Measurements from ENCODE around the gene ADAMTS12.
"Not testable (repeated sequence)": the region's sequence is repeated elsewhere in the genome, so short reads cannot be mapped to it uniquely, and the experiment has no call there.

Gene ADAMTS12

DNA sequence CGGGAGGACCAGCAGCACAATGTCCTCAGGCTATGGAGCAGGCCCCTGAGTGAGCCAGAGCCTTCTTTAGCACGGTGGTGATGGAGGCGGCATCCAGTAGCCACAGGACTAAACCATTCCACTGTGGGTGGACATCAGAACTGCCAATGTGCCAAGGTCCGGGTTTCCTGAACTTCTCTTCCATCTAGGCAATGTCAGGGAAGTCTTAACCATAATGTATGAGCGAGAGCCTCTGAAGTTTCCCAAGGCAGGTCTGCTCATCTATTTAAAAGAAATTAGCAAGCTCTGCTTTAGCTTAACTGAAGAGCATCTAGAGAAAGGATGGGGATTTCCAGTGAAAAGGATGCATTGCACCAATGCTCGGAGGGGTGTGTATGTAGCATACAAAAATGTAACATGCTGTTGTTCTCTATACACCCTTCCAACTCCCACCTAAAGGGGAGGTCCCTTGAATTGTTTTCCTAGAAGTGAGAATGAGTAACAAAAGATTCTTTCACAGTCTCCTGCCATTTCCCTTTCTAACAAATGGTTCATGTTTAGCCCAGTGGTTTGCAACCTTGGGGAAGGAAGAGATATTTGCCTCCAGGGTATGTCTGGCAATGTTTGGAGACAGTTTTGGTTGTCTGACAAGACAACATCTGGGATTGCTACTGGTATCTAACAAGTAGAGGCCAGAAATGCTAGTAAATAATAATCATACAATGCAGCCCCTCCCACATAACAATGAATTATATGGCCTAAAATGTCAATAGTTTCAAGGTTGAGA is 38.3 kb upstream of the ADAMTS12 start:
- no peak overlapping the region for H3K4me3 Mint-ChIP-seq
- H3K36me3 Mint-ChIP-seq, result no peaks in the 10 kb centered on the region
- no peak for ATAC-seq
- H3K27me3 Mint-ChIP-seq, result peaks cover 32% of the 10 kb centered on the region
- no peaks in the 10 kb centered on the region for H3K9me3 Mint-ChIP-seq
- H3K27ac Mint-ChIP-seq, result no peak overlapping the region
- H3K4me1 Mint-ChIP-seq, result peaks cover 20% of the 10 kb centered on the region

DNA sequence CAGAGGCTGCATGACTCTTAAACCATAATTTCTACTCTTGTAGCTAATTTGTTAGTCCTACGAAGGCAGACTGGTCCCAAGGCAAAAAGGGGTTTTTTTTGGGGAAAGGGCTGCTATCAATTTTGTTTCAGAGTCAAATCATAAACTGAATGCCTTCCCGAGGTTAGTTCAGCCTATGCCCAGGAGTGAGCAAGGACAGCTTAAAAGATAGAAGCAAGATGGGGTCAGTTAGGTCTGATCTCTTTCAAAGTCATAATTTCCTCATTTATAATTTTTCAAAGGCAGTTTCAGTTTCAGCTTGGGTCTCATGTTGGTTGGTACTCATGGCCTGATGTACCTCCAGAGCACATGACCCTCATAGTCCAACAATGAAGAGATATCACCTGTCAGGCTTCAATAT is 36.5 kb upstream of the ADAMTS12 start:
- H3K4me1 Mint-ChIP-seq, result peaks cover 7% of the 10 kb centered on the region
- H3K27me3 Mint-ChIP-seq, result peaks cover 41% of the 10 kb centered on the region
- H3K4me3 Mint-ChIP-seq, result no peak overlapping the region
- no peak for ATAC-seq
- H3K9me3 Mint-ChIP-seq, result no peaks in the 10 kb centered on the region
- H3K27ac Mint-ChIP-seq, result no peak overlapping the region
- no peaks in the 10 kb centered on the region for H3K36me3 Mint-ChIP-seq

GRCh38 chr5:33927685-33928084 is 35.9 kb upstream of the ADAMTS12 start:
- no peak overlapping the region for H3K27ac Mint-ChIP-seq
- peaks cover 7% of the 10 kb centered on the region for H3K4me1 Mint-ChIP-seq
- H3K27me3 Mint-ChIP-seq, result peaks cover 47% of the 10 kb centered on the region
- ATAC-seq, result no peak
- no peaks in the 10 kb centered on the region for H3K36me3 Mint-ChIP-seq
- H3K4me3 Mint-ChIP-seq, result no peak overlapping the region
- no peaks in the 10 kb centered on the region for H3K9me3 Mint-ChIP-seq

GRCh38 chr5:33925278-33925677 is 33.5 kb upstream of the ADAMTS12 start:
- Mint-ChIP-seq H3K4me3 (no peak overlapping the region), H3K36me3 (no peaks in the 10 kb centered on the region), H3K27me3 (peaks cover 53% of the 10 kb centered on the region), H3K27ac (no peak overlapping the region), H3K9me3 (no peaks in the 10 kb centered on the region), H3K4me1 (peaks cover 7% of the 10 kb centered on the region)
- ATAC-seq, result no peak

- Mint-ChIP-seq H3K27me3 (peaks cover 54% of the 10 kb centered on the region), H3K4me1 (no peaks in the 10 kb centered on the region), H3K4me3 (no peak overlapping the region), H3K27ac (no peak overlapping the region), H3K36me3 (no peaks in the 10 kb centered on the region), H3K9me3 (peaks cover 22% of the 10 kb centered on the region)
- no peak for ATAC-seq
These were observed 29.2 kb upstream of the ADAMTS12 start for GRCh38 chr5:33921002-33921401.

- ATAC-seq, H3K27me3 Mint-ChIP-seq, H3K27ac Mint-ChIP-seq, H3K4me1 Mint-ChIP-seq, H3K36me3 Mint-ChIP-seq, H3K4me3 Mint-ChIP-seq: not testable (repeated sequence)
- peaks cover 29% of the 10 kb centered on the region for H3K9me3 Mint-ChIP-seq
These were observed 23.1 kb upstream of the ADAMTS12 start for GRCh38 chr5:33914844-33915243.

GRCh38 chr5:33906248-33906647 is 14.5 kb upstream of the ADAMTS12 start:
- not testable (repeated sequence) for H3K4me3 Mint-ChIP-seq, H3K36me3 Mint-ChIP-seq, H3K27ac Mint-ChIP-seq, ATAC-seq, H3K4me1 Mint-ChIP-seq, H3K27me3 Mint-ChIP-seq
- H3K9me3 Mint-ChIP-seq, result peaks cover 26% of the 10 kb centered on the region

DNA sequence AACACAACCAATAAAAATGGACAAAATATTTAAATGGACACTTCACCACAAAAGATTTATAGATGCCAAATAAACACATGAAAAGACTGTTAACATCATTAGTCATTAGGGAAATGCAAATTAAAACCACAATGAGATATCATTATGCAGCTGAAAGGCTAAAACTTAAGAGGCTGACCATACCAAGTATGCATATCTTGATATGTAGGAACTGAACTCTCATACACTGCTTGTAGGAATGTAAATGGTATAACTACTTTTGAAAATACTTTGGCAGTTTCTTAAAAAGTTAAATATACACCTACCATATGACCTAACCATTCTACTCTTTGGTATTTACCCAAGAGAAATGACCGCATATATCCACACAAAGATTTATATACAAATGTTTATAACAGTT is 13.6 kb upstream of the ADAMTS12 start:
- no peak overlapping the region for H3K27ac Mint-ChIP-seq
- no peak for ATAC-seq
- H3K4me1 Mint-ChIP-seq, result no peaks in the 10 kb centered on the region
- H3K9me3 Mint-ChIP-seq, result peaks cover 26% of the 10 kb centered on the region
- no peaks in the 10 kb centered on the region for H3K36me3 Mint-ChIP-seq
- no peaks in the 10 kb centered on the region for H3K27me3 Mint-ChIP-seq
- H3K4me3 Mint-ChIP-seq, result no peak overlapping the region

DNA sequence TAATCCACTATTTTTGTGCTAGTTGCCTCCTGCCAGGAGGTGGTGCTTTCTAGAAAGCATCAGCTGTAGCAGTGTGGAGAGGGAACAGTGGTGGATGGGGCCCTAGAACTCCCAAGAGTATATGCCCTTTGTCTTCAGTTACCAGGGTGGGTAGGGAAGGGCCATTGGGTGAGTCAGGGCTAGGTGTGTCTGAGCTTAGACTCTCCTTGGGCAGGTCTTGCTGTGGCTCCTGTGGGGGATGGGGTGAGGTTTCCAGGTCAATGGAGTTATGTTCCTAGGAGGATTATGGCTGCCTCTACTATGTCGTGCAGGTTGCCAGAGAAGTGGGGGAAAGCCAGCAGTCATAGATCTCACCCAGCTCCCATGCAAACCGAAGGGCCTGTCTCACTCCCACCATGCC is 11.3 kb upstream of the ADAMTS12 start:
- no peak for ATAC-seq

DNA sequence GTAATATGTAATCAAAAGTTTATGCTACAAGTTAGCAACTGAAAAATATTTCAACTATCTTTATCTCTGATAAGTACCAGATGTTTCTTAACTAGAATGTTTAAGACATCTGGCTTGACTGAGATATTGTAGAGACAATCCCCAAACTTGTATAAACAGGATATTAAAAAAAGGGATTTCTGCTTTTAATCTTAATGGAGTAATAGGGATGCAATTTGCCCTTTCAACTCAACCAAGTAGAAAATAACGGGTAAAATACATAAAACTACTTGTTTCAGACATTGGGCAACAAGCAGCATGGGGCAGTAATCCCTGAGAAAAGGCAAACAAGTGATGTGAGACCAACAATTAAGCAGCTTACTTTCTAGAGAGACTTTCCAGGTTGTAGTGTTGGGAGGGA is 9.4 kb upstream of the ADAMTS12 start:
- Mint-ChIP-seq H3K27me3 (peaks cover 15% of the 10 kb centered on the region), H3K27ac (no peak overlapping the region), H3K36me3 (no peaks in the 10 kb centered on the region), H3K4me3 (no peak overlapping the region), H3K9me3 (peaks cover 14% of the 10 kb centered on the region), H3K4me1 (no peaks in the 10 kb centered on the region)
- no peak for ATAC-seq

More for the DNA sequence above, 11.3 kb upstream of the ADAMTS12 start:
- no peaks in the 10 kb centered on the region for H3K4me1 Mint-ChIP-seq
- H3K27ac Mint-ChIP-seq, result no peak overlapping the region
- H3K27me3 Mint-ChIP-seq, result no peaks in the 10 kb centered on the region
- H3K4me3 Mint-ChIP-seq, result no peak overlapping the region
- peaks cover 22% of the 10 kb centered on the region for H3K9me3 Mint-ChIP-seq
- H3K36me3 Mint-ChIP-seq, result no peaks in the 10 kb centered on the region

- H3K9me3 Mint-ChIP-seq, result no peaks in the 10 kb centered on the region
- H3K27me3 Mint-ChIP-seq, result peaks cover 53% of the 10 kb centered on the region
- H3K4me1 Mint-ChIP-seq, result no peaks in the 10 kb centered on the region
- ATAC-seq, result no peak
- H3K36me3 Mint-ChIP-seq, result no peaks in the 10 kb centered on the region
- no peak overlapping the region for H3K27ac Mint-ChIP-seq
- no peak overlapping the region for H3K4me3 Mint-ChIP-seq
These were observed 2.8 kb upstream of the ADAMTS12 start for GRCh38 chr5:33894566-33894965.

DNA sequence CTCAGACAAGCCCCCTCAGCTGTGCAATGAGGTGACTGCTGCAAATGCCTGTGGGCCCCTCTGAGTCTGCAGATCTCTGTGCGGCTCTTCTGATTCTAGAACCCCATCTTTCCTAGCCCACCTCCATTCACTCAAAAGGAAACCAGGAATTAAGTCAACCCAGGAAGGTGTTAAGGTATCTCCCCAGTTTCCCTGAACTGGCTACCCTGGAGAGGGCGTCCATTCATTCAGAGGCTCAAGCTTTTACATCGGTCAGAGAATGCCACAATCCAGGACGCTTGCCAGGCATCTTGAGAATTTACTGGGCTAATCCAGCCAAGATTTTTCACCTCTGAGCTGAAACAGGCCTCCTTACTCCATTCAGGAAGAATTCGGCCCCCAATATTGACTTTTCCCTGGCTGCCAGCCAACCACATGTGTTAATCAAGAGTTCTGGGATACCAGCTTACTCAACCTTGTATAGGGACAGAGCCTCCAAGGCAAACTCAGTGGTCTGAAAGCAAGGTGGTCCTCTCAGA is 889 bp upstream of the ADAMTS12 start:
- ATAC-seq, result no peak
- H3K4me3 Mint-ChIP-seq, result peak overlapping the region; percentile 16
- H3K4me1 Mint-ChIP-seq, result no peaks in the 10 kb centered on the region
- peaks cover 53% of the 10 kb centered on the region for H3K27me3 Mint-ChIP-seq
- H3K27ac Mint-ChIP-seq, result no peak overlapping the region
- no peaks in the 10 kb centered on the region for H3K36me3 Mint-ChIP-seq
- H3K9me3 Mint-ChIP-seq, result no peaks in the 10 kb centered on the region

DNA sequence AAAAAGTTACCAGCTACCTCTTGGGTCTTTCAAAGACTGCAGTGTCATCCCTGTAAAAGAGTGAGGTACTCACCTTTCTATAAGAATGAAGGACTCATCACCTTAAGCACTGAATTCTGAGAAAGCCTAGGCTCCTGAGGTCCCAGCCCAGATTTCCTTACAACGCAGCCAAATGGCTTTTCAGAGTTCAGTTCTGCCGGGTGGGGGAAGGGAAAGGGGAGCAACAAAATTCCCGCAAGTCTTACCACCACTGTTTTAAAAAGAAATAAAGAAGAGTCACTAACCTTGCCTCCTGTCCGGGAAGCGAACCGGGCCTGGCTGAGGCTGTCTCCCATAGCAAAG is 373 bp downstream of the ADAMTS12 start:
- H3K27ac Mint-ChIP-seq, result no peak overlapping the region
- H3K27me3 Mint-ChIP-seq, result peaks cover 41% of the 10 kb centered on the region
- no peaks in the 10 kb centered on the region for H3K36me3 Mint-ChIP-seq
- H3K4me1 Mint-ChIP-seq, result no peaks in the 10 kb centered on the region
- ATAC-seq, result no peak
- no peak overlapping the region for H3K4me3 Mint-ChIP-seq
- H3K9me3 Mint-ChIP-seq, result no peaks in the 10 kb centered on the region

DNA sequence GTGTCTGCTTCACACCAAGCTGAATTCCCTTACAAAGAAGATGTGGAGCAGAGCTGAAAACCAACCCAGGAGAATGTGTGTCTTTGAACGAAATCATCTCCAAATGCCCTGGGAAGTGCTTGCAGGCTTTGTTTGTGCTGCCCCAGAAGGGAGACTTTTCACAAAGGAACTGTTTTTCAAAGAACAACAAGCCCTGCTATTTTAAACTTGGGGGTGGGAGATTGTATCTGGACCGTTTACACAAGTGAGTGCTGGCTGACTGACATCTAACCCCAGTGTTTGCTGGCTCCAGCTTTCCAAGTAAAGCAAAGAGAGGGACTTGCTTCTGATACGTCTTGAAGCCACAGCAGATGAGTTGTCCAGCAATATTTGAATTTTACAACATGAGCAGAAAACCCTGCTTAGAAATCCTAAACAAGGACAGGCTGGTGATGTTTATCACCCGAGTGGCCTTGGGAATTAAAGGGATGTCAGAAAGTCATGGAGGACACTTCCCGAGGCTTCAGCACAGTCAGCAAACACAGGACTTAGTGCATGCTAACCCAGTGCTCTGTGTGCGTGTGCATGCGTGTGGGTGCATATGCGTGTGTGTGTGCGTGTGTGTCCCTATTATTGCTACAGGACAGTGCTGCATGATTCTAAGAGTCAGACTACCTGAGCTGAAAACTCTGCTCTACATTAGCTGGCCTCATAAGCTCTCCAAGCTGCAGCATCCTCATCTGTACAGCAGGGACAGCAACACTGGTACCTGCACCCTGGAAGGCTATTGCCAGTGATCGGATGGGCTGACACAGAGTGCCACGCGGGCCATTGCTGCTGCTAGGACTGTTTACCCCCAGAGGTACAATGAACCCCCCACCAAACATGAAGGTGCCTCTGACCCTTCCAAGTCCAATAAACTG is 1.4 kb downstream of the ADAMTS12 start:
- Mint-ChIP-seq H3K36me3 (no peaks in the 10 kb centered on the region), H3K4me1 (no peaks in the 10 kb centered on the region), H3K27ac (no peak overlapping the region), H3K27me3 (peaks cover 36% of the 10 kb centered on the region), H3K9me3 (no peaks in the 10 kb centered on the region), H3K4me3 (no peak overlapping the region)
- ATAC-seq, result no peak

- Mint-ChIP-seq H3K27ac (no peak overlapping the region), H3K9me3 (no peaks in the 10 kb centered on the region), H3K27me3 (peaks cover 25% of the 10 kb centered on the region), H3K4me3 (no peak overlapping the region), H3K4me1 (no peaks in the 10 kb centered on the region), H3K36me3 (no peaks in the 10 kb centered on the region)
- no peak for ATAC-seq
These were observed 3.2 kb downstream of the ADAMTS12 start for GRCh38 chr5:33888587-33888986.

- Mint-ChIP-seq H3K27me3 (peaks cover 12% of the 10 kb centered on the region), H3K36me3 (no peaks in the 10 kb centered on the region)
- no peak for ATAC-seq
These were observed 4.5 kb downstream of the ADAMTS12 start for GRCh38 chr5:33887268-33887667.

More at GRCh38 chr5:33887268-33887667, 4.5 kb downstream of the ADAMTS12 start:
- H3K9me3 Mint-ChIP-seq, result peaks cover 2% of the 10 kb centered on the region
- no peaks in the 10 kb centered on the region for H3K4me1 Mint-ChIP-seq
- H3K4me3 Mint-ChIP-seq, result no peak overlapping the region
- no peak overlapping the region for H3K27ac Mint-ChIP-seq

All from stimulated activated memory B cell treated with anti-CD40 and anti-IgM and Interleukin-4, amounts not matched to agents 10 μg/mL and 1 μg/mL and 100 μg/mL, for 72 hours (primary cell).